Tibial nerve (tissue), 4 donors: ENCODE results near the gene BEST2. TPM values are rescaled to one million over a fixed set of nuclear protein-coding genes. Genes with fewer than 3 reads are reported as not detected.

Experiments
- DNase-seq, 2 donors: peaks; one replicate each; pipeline ENCODE4 v3.0.0-alpha.2; 2019; ENCODE audit warnings: low spot score in 2 of 2
- H3K27ac ChIP-seq, 4 donors: fragments of 200-600 bp; sonication (generic) in 3 of 4; one replicate each; pipeline ENCODE4 v1.5.1; 2017 to 2019; ENCODE audit warnings: mild to moderate bottlenecking in 1 of 4
- H3K27me3 ChIP-seq, 2 donors: fragments of 200-600 bp; sonication (generic) in 1 of 2; one replicate each; pipeline versions ENCODE4 v1.5.1 to v1.6.0; 2017 to 2019
- H3K36me3 ChIP-seq, 3 donors: fragments of 200-600 bp; sonication (generic); one replicate each; pipeline ENCODE4 v1.5.1; 2018 to 2019
- H3K4me1 ChIP-seq, 4 donors: fragments of 200-600 bp; sonication (generic) in 3 of 4; one replicate each; pipeline ENCODE4 v1.5.1; 2017 to 2019
- H3K4me3 ChIP-seq, 4 donors: fragments of 200-600 bp; sonication (generic) in 3 of 4; one replicate each; pipeline ENCODE4 v1.5.1; 2017 to 2019; ENCODE audit warnings: mild to moderate bottlenecking in 1 of 4, moderate library complexity in 1 of 4
- H3K9me3 ChIP-seq, 4 donors: fragments of 200-600 bp; sonication (generic) in 3 of 4; one replicate each; pipeline ENCODE4 v1.5.1; 2017 to 2019
- EP300 ChIP-seq, 2 donors: sonication (generic); formaldehyde crosslinking; IDR thresholded peaks; one replicate each; pipeline ENCODE4 v1.6.1; 2017; ENCODE audit warnings: antibody characterized with exemption in 2 of 2, mild to moderate bottlenecking in 1 of 2
- POLR2A ChIP-seq, 2 donors: fragments of 450-650 bp; IDR thresholded peaks; one replicate each; pipeline ENCODE4 v1.6.1; 2017; ENCODE audit warnings: antibody characterized with exemption in 2 of 2, mild to moderate bottlenecking in 2 of 2, moderate library complexity in 2 of 2
- WGBS, 2 donors: methylation state at CpG; one replicate each; pipeline ENCODE4 v1.1.5; 2018; 5-methylcytosine and 5-hydroxymethylcytosine counted together
- total RNA-seq, 4 donors: library from RNA; depleted of rRNA; stranded (reverse); fragments of >200 nt; gene quantifications; one replicate each; pipeline ENCODE4 v1.1.0, GENCODE V29; 2016
- TF ChIP-seq, protein P1 (sequence below), 5 experiments: fragments of 200-600 bp in 3 of 5; fragments of 450-650 bp in 2 of 5; sonication (generic) in 3 of 5; IDR thresholded peaks; one replicate each; pipeline ENCODE4 v1.5.1; 2016 to 2019; ENCODE audit warnings: antibody characterized with exemption in 5 of 5, mild to moderate bottlenecking in 3 of 5, moderate library complexity in 2 of 5

The BEST2 gene
- total RNA-seq, 4 donors from 2014 or later: 0.21 TPM; not detected in 3

DNA sequence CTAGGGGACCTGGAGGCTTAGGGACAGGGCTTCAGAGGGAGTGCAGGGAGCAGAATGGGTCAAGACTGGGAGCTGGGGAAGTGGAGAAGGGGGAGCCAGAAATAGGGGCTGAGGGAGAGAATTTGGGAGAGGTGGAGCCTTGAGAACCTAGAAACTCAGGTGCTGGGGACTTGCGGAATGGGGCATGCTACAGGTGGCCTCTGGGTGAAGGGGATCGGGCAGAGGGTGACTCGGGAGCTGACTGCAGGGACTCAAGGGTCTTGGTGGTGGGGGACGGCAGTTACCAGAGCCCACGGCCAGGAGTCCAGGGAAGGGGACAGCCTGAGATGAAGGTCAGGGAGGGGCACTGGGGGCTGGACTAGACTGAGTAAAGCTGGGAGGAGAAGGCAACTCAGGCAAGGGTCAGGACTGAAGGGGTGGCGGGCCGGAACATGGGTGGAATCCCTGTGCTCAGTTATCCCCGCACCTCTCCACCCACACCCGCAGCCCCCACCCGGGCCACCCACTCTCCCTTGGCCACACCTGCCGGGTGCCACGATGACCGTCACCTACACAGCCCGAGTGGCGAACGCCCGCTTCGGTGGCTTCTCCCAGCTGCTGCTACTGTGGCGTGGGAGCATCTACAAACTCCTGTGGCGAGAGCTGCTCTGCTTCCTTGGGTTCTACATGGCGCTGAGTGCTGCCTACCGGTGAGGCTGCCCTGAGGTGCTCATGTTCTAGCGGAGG is 628 bp downstream of the BEST2 start:
- 76 to 79% methylated on average over 22 to 23 of the region's 23 CpGs for WGBS, 2 donors
- no peak for TF ChIP-seq POLR2A (IDR thresholded peaks at IDR 0.05)
- TF ChIP-seq, protein P1, sequence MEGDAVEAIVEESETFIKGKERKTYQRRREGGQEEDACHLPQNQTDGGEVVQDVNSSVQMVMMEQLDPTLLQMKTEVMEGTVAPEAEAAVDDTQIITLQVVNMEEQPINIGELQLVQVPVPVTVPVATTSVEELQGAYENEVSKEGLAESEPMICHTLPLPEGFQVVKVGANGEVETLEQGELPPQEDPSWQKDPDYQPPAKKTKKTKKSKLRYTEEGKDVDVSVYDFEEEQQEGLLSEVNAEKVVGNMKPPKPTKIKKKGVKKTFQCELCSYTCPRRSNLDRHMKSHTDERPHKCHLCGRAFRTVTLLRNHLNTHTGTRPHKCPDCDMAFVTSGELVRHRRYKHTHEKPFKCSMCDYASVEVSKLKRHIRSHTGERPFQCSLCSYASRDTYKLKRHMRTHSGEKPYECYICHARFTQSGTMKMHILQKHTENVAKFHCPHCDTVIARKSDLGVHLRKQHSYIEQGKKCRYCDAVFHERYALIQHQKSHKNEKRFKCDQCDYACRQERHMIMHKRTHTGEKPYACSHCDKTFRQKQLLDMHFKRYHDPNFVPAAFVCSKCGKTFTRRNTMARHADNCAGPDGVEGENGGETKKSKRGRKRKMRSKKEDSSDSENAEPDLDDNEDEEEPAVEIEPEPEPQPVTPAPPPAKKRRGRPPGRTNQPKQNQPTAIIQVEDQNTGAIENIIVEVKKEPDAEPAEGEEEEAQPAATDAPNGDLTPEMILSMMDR (IDR thresholded peaks at IDR 0.05): no peak
- no peak for TF ChIP-seq EP300 (IDR thresholded peaks at IDR 0.05)

DNA sequence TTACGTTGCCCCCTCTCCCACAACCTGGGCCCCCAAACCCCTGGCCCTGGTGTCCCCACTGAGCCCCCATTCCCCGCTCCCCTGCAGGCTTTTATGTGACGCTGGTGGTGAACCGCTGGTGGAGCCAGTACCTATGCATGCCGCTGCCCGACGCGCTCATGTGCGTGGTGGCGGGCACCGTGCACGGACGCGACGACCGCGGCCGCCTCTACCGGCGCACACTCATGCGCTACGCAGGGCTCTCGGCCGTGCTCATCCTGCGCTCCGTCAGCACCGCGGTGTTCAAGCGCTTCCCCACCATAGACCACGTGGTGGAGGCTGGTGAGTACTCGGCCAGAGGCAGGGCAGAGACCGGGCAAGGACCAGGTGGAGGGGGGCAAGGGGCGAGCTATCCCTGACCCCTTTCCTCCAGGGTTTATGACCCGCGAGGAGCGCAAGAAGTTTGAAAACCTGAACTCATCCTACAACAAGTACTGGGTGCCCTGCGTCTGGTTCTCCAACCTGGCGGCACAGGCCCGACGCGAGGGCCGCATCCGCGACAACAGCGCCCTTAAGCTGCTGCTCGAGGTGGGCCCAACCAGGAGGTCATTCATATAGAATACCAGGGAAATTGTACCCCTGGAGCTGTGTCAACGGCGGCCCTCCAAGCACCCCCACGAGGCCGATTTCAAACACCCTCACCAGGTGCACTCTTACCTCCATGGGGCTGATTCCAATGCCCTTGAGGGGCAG is 3.0 kb downstream of the BEST2 start:
- no peaks in the 10 kb centered on the region for H3K36me3 ChIP-seq
- TF ChIP-seq, protein P1 (IDR thresholded peaks at IDR 0.05): no peak
- TF ChIP-seq POLR2A (IDR thresholded peaks at IDR 0.05) (no peak), EP300 (IDR thresholded peaks at IDR 0.05) (no peak)
- no peak overlapping the region for H3K27ac ChIP-seq
- no peak overlapping the region for H3K4me3 ChIP-seq
- peaks cover 0 to 26% (median 9%) of the 10 kb centered on the region in 4 donors for H3K4me1 ChIP-seq
- no peaks in the 10 kb centered on the region for H3K9me3 ChIP-seq
- DNase-seq: no peak
- H3K27me3 ChIP-seq: peaks cover 0 to 36% of the 10 kb centered on the region in 2 donors
- WGBS, 2 donors: 77 to 79% methylated on average over 24 to 50 of the region's 50 CpGs

More for the DNA sequence above, 628 bp downstream of the BEST2 start:
- Histone ChIP-seq H3K36me3 (peaks cover 0 to 18% (median 0%) of the 10 kb centered on the region in 3 donors), H3K27me3 (peaks cover 0 to 36% of the 10 kb centered on the region in 2 donors), H3K9me3 (peaks cover 0 to 8% (median 0%) of the 10 kb centered on the region in 4 donors), H3K27ac (no peak overlapping the region), H3K4me3 (no peak overlapping the region), H3K4me1 (peaks cover 0 to 18% (median 1%) of the 10 kb centered on the region in 4 donors)
- no peak for DNase-seq

- H3K4me3 ChIP-seq: no peak overlapping the region
- TF ChIP-seq, protein P1 (IDR thresholded peaks at IDR 0.05): no peak
- TF ChIP-seq EP300 (IDR thresholded peaks at IDR 0.05): no peak
- TF ChIP-seq POLR2A (IDR thresholded peaks at IDR 0.05): no peak
- no peaks in the 10 kb centered on the region for H3K9me3 ChIP-seq
- H3K36me3 ChIP-seq: no peaks in the 10 kb centered on the region
- H3K4me1 ChIP-seq: peaks cover 0 to 12% (median 9%) of the 10 kb centered on the region in 4 donors
- 89 to 91% methylated on average over 18 to 19 of the region's 19 CpGs for WGBS, 2 donors
- DNase-seq: no peak
- no peak overlapping the region for H3K27ac ChIP-seq
- H3K27me3 ChIP-seq: peaks cover 0 to 22% of the 10 kb centered on the region in 2 donors
These were observed 4.7 kb downstream of the BEST2 start for GRCh38 chr19:12756150-12756883.

- Histone ChIP-seq H3K27ac (peak overlapping the region in 2 of 4 donors; percentile 20 to 25), H3K36me3 (peaks cover 0 to under 1% (median 0%) of the 10 kb centered on the region in 3 donors), H3K4me3 (peak overlapping the region in 3 of 4 donors; percentile 4 to 43 (median 43)), H3K9me3 (no peaks in the 10 kb centered on the region), H3K4me1 (peaks cover 0 to 12% (median 9%) of the 10 kb centered on the region in 4 donors), H3K27me3 (peaks cover 0 to 10% of the 10 kb centered on the region in 2 donors)
- no peak for TF ChIP-seq EP300 (IDR thresholded peaks at IDR 0.05)
- TF ChIP-seq, protein P1 (IDR thresholded peaks at IDR 0.05): peak; percentile 77 to 92 (median 87)
- no peak for DNase-seq
- 17 to 20% methylated on average over 19 to 21 of the region's 60 CpGs for WGBS, 2 donors
These were observed 6.1 kb downstream of the BEST2 start for GRCh38 chr19:12757544-12758274.
